Renal pelvis (tissue), 4 donors: ENCODE results near the gene TNS1. TPM values are rescaled to one million over a fixed set of nuclear protein-coding genes. Genes with fewer than 3 reads are reported as not detected.

ENCODE experiments used
- DNase-seq: peaks from one replicate; pipeline ENCODE4 v3.0.0-alpha.2; 2013
- polyA plus RNA-seq, 3 donors: library from polyadenylated mRNA; unstranded; fragments of 120-200 nt; gene quantifications; one replicate each; pipeline ENCODE4 v1.2.1, GENCODE V29; 2013; ENCODE audit not compliant: insufficient read length in 3 of 3

The TNS1 gene
- polyA plus RNA-seq, 3 donors: 56.6 to 75.9 (median 67.8) TPM

DNA sequence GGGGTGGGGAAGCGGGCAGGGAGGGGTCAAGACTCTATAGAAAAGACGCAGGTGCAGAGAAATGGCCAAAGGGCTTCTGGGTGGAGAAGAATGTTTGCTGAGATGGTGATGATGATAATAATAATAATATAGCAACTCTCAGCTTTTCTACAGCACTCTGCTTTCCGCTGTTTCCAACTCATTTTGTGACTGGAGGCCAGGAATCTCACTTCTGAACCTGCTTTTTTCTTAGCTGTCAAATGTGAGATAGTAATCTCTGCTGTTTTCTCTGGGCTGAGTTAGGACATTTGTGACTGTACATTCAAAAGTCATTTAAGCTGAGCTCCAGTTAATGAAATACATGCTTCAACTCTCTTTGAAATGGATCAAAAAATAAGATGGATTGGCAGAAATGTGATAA is 58.4 kb downstream of the TNS1 start:
- no peak for DNase-seq

DNA sequence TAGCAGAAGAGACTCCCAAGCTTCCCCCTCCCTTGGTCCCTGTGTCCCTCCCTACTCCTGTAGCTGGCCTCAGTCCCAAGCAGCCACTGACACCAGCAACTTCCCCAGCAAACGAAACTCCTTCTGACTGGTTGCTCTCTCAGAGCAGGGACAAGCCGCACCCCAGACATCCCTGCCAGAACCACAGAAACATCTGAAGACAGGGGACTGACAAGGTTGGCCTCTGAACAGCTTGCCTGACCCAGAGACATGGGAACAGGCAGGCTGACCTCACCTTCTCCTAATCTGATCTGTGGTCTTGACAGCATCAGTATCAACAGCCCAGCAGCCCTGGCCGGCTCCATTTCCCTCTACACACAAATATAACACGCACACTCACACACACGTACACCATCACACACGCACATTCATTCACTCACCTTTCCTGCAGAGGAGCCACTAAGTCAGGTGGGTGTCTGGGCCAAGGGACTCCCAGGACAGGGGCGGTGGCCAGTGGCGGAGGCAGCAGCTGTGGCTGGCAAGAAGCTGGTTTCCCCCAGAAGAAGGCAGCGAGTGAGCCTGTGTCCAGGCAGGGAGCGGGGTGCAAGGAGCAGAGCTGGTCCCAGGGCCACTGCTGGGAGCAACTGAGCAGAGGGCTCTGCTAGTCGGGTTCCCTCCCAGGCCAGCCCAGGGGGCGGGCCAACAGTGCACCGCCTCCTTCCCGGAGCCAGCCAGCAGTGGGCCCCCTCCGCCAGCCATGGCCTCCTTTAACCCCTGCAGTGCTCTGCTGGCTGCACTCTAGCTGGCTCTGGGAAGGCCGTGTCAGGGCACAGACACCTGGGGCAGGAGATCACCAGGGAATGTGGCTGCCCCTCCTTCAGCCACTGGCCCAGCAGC is 59.1 kb downstream of the TNS1 start:
- peak; percentile 69 for DNase-seq

DNA sequence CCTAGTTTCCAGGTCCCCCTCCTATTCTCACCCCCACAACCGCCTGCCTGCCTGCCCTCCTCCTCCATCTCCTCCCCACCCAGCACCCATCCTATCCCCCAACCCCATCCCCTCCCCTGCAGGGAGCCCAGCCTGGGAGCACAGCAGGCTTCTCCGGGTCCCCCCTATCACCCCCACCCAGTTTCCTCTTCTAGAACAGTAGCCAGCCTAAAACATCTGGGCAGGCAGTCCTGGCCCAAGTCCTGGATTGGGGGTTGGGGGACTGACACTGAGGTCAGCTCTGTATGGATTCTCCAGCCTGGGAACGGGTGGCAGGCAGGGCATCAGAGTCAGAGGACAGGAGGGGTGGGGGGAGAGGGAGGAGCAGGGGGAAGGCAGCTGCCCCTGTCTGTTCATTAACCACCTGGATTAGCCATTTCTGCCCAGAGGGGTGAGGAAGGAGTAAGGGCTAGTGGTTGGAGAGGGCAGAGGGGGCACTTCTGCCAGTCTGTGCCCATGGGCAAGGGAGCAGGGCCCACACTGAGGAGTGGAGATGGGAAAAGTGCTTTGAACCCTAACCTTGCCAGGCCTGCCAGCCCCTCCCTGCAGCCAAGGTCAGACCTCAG is 60.0 kb downstream of the TNS1 start:
- no peak for DNase-seq

DNA sequence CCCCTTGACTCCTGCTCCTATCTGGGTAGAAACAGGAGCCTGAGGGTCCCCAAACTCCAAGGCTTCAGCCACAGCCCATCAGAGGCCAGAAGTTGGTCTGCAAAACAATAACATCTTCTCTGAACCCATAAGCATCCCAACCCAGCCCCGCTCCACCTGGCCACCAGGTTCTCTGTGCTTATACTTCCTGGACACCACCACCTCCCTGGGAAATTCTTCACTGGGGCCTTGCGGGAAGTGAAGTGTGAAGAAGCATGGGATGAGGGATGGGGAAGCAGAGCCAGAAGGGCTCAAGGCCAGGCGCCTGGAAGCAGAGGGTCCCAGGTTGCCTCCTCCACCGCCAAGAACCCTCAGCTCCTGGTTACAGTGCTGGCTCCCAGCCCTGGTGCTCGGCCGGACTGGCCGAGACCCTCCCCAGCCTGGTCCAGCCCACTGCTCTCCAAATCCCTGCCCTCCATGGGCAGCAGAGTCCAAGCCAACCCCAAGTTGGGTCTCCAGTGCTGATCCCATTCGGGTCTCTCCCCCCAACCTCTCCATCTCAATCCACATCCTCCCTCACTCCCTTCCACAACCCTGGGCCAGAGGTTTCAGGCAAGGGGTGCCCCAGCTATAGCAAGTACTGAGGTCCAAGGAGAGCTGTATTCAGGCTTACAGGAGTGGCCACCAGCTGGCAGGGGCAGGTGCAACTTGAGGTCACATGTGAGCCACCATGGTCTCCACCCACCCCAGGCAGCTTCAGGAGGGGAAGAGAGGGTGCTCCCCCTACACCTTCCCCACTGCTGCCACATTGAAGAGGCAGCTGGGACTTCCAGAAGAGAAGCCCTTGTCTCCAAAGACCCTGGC is 60.7 kb downstream of the TNS1 start:
- DNase-seq: no peak

DNA sequence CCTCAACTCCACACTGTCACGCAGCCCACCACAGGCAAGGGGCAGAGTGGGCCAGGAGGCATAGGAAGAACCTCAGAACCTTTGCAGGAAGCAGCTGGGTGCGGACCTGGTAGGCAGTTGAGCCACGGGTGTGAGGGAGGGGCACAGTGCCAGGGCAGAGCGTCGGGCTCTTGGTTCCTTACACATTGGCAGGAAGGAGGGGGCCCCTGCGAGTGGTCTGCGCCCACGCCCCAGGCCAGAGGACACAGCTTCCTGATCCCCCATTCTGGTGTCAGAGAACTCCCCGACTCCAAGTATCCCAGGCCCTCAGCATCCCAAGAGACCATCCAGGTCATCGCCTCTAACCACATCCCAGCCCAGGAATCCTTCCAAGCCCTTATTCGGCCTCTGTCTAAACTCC is 61.5 kb downstream of the TNS1 start:
- DNase-seq: no peak

DNA sequence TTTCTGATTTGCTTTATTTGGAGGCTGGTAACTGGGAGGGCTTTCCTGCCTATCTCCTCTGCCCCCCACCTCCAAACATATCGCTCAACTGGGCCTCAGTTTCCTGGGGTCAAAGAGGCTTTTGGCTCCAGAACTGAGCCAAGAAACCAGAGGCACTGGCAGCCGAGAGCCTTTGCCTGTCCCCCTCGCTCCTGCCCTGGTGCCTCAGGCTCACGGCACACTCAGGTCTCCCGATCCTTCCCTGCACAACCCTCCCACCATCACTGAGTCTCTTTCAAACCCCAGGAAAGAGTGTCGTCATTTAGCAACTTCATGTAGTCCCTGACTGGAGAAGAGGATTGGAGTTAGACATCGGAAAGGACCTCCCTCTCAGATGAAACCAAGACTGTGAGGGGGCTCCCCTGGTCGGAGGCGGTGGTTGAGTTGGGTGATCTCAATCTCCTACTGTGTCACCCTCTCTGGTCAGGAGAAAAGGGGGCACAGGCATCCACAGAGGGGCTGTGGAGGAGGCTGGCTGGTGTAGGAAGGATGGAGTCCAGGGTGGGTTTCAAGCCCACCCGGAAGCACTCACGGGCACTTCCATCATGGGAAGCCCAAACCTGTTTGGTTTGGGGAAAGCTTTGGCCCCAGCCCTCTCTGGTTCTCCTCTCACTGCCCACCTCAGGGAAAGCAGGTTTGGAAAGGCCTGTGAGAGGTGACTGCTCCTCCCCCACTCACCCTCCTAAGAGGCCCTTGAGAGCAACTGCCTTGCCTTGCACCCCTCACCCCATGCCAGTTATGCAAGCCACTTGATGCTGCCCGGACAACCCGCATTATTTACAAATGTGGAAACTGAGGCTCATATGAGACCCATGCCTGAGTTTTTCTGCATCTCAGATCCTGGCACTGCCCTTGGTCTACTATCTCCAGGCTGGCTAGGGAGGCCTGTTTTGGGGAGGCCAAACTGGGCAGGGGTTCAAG is 62.3 kb downstream of the TNS1 start:
- DNase-seq: no peak

DNA sequence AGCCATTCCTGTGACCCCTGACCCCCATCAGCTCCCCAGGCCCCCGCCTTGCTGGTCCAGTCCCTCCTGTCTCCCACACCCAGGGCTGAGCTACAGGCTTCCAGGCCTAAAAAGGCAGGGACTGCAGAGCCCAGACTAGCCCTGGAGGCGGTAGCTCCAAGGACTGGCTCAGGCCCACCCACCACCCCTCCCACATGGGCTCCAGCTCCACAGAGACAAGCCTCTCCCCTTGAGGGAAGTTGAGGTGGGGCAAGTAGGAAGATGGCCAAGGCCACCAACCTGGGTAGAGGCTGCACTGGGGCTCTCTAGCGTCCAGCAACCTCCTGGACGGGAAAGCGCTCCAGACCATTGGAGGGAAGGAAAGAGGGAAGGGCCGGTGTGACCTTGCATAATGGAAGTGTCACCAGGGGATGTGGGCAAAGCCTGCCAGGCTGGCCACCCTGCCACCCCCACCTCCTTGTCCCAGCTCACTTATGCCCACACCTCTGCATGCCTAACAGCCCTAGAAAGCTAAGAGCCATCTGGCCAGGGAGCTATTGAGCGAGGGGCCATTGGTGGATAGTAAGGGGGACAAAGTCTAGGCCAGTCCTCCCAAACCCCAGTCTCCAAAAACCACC is 63.1 kb downstream of the TNS1 start:
- no peak for DNase-seq

DNA sequence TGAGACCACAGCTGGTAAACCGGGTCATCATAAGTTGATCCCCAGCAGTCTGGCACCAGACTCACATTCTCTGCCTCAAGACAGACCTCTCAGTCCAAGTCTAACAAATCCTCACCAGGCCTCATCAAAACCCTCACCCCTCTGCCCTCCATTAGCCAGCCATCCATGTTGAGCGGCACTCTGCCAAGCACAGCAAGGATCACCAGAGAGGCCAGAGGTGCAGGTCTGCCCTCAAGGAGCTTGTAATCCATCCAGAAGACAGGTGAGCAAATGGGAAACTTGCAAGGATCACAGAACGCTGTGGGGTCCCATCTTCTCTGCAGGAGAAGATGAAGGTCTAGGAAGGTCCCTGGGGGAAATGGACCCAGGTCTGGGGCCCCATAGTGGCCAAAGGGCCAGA is 63.6 kb downstream of the TNS1 start:
- DNase-seq: no peak

DNA sequence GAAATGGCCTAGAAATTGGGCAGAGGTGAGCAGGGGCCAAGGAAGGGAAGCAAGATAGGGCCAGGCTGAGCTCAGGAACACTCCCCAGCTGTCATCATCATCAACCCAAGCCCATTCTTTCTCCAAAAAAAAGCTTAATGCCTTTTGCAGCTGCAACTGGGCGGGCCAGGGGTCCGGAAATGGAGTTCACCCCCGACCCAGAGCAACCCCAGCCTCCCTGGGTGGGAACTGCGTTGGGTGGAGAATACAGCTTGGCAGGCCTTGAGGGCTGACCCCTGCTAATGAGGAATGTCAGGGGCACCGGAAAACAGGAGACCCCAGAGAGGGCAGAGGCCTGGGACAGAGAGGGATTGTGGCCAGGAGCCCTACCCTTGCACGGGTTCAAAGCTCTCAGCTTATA is 64.8 kb downstream of the TNS1 start:
- DNase-seq: no peak

DNA sequence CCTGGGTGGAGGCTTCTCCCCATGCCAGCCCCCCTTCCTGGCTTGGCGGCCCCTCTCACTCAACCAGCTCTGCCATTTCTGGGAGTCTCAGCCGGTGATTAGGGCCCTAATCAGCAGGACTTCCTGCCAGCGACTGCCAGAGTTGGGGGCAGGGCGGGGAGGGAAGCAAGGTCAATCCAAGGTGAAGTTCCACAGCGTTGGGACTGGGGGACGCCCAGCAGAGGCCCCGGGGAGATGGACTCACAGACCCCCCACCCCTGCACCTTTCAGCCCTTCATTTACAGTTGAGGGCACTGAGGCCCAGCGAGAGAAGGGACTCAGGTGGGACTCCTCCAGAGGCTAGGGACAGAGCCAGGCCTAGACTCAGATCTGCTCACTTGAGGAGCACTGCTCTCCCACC is 65.3 kb downstream of the TNS1 start:
- no peak for DNase-seq

DNA sequence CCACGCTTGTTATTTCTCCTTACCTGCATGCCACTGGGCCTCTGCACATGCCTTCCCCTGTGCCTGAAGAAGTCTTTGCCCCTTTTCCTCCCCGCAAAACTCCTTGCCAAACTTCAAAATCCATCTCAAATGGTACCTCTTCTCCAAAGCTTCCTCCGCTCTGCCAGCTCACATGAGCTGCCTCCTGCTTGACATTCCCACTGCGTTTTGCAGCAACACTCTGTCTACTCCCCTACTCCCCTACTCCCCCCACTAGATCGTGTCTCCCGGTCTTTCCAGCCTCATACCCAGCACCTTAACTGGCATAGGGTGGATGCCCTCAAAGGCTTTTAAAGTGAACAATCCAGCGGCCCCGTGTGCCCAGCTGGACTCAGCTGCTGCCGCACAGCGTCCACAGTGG is 65.8 kb downstream of the TNS1 start:
- no peak for DNase-seq

DNA sequence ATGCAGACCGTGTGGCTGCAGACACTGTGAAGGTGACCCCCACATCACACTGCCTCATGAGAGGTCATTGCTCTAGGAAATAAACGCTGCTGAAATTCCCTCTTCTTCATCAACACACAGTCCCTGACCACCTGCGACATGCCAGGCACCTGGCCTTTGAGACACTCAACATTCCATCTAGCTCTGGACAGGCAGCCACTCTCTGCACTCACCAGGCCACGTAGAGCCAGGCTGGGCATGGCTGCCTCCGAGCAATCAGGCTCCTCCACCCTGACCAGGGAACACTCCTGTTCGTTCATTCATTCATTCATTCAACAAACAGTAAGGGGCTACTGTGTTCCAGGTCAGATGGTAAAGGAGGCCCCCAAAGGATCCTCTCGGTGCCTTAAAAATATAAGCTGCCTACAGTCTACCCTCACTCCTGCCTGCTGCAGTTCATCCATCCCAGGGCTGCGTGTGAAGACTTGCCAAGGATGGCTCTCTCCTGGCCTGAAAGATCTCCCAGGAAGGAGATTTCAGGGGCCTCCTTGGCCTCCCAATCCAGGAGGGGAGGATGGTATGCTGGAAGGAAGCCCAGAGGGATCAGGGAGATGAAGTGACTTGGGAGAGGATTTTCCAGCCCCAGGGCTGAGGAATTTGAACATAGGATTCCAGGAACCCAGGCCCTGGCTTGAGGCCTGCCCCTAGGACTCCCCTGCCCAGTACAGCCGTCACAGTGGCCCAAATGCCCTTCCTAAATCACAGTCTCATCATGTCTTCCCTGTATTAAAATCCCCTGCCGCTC is 66.7 kb downstream of the TNS1 start:
- no peak for DNase-seq

DNA sequence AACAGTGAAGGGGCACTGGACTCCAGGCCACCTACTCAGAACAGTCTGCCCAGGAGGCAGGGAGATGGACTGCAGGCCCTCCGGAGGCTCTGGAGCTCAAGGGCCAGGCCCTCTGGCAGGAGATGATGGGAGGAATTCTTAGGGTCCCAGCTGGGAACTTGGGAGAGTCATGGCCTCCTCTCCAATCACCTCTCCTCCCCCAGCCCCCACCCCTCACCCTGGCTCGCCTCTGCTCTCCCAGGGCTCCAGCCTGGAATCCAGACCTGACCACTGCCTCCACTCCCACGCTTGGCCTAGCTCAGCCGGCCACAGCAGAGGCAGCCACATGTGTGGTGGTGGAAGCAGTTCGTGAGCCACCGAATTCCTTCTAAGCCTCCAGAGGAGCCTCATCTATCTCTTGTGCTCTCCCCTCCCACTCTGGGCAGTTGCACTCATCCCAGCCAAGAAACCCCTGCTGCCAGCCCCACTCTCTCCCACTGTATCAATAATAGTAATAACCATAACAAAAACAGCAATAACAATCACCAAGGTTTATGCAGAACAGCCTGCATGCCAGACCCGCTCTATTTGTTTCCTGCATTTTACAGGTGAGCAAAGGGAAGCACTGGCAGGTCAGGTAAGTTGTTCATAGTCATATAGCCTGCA is 67.4 kb downstream of the TNS1 start:
- DNase-seq: no peak

DNA sequence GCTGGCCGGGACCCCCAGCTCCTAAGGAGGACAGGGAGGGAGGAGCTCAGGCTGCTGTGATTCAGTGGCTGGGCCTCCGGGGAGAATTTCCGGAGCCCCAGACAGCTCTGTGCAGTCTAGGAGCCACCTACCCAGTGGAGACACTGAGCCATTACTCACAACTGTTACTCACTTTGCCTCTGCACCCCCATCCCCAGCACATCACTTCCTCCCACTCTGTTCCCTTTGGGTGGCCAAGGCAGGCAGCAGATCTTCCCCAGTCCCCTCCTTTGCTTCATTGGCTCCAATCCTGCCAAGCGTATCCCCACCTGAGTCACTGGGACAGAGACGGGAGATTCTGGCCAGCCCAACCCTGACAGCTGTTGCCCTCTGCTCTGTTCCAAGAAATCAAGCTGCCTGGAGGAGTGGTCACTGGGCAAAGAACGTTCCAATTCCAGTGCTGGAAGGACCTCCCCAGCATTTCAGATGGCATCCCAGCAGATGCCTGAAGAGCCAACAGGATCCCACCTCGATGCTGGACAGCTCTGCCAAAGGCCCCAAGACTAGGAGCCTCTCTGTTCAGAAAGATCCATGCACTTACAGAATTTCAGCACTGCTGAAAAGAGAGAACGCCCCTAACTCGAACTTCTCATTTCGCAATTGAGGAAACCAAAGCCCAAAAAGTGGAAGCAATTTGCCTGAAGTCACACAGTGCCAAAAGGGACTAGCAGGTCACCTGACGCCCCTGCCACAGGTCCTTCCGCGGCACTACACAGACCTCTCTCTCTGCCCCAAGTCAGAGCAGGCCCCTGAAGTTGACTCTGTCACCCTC is 68.3 kb downstream of the TNS1 start:
- no peak for DNase-seq

DNA sequence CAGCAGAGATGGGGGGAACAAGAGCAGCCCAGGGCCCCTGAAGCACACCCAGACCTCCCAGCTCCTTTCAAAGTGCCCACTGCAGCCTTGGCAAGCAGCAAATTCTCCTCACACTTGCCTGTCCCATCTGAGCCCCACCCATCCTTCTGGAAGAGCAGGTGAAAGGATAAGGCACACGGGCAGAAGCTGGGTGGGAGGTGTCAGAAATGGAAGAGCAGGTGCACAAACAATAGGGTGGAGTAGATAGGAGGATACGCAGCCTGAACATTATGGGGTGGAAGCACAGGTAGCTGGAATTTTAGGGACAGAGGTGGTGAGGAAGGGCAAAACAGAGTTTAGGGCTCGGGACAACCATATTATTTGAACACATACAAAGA is 69.2 kb downstream of the TNS1 start:
- DNase-seq: no peak

DNA sequence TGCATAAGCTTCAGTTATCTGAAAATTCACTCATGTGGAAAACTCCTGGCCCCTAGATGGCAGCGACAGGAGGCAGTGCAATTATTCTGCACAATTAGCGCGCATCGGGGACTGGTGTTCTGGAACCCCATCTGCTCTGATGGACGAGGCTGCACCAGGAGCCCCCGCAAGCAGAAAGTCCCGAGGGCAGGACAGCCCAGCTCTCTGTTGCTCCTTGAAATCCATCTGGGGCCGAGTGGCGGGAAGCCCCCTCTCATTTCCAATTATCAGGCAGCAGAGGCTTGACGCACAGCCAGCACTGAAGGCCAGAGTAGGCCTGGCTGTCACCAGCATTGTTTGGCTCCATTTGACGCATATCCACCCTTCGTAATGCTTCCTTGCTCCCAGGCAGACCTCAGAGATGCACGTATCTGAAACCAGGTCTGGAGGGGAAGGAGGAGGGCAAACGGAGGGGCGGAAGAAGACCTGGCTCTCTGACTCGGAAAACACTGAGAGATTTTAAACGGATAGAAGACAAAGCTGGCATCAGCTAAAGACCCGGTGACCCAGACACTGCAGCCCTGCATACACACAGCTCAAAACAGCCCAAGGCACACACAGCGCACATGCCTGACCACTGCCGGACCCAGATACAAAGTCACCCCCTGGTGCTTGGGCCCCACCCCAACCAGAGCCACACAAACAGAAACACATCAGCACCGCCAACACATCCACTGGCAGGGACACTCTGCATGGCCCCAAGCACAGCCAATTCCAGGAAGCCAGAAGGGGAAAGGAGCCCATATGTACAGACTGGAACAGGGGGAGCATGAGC is 69.8 kb downstream of the TNS1 start:
- no peak for DNase-seq

DNA sequence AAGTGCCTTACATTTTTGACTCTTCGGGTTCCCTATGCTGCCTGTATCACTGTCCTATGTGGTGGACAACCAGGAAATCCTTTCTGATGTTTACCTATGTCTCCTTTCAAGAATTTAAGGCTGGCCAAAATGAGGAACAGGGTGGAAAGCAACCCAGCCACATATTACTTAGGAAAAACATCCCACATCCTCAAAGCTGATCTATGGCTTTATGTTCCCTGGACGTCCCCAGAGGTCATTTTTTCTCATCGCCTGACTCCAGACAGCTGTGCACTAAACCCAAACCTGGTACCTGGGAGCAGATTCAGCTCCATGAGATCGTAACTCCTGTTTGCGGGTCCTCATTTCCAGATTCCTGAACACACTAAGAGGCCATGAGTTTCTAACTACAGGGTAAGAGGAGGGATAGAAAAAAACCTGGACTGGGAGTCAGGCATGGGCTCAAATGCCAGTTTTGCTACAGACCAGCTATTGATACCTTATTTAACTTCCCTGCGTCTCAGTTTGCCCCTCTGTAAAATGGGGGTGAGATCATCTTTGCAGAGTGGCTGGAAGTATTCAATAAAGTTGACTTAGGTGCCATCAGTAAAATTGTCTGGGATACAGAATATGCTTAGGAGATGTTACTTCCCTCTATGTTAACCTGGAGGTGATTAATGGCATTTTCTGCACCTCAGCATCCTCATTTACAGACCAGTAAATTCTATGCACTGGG is 70.8 kb downstream of the TNS1 start:
- DNase-seq: no peak
